SH-SY5Y (cell line): ENCODE measurements around the gene TKTL1.

Experiments used
- GATA2 ChIP-seq: IDR thresholded peaks from 2 replicates; pipeline ENCODE4 v1.6.1; 2011; ENCODE audit warnings: mild to moderate bottlenecking, low read depth, low read length
- GATA3 ChIP-seq: IDR thresholded peaks from 2 replicates; pipeline ENCODE4 v1.6.1; 2011; ENCODE audit warnings: low read depth, mild to moderate bottlenecking, low read length, moderate library complexity

DNA sequence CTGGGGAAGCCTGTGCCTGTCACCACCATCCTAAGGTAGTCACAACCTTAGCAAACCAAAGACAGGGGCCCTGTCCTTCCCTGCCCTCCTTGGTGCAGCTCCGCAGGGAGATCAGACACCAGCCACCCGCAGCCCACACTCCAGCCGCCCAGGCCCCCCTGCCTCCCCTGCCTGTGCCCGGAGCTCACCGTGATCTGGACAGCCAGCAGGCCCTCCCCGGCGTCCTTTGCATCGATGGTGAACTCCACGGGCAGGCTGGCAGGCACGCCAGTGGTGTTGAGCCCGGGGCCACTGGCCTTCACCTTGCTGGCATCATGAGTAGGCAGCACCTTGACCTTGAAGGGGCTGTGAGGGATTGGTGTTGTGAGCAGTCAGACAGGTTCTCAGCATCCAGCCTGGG lies 62.4 kb downstream of the TKTL1 start:
- TF ChIP-seq GATA2, result no peak
- TF ChIP-seq GATA3, result no peak
